GM12864 (cell line): ENCODE results near the gene LBX2.

ENCODE experiments used
- DNase-seq: peaks from one replicate; pipeline ENCODE4 v3.0.0-alpha.2; 2011; ENCODE audit warnings: low read depth
- H3K4me3 ChIP-seq: 2 replicates; pipeline ENCODE4 v1.5.1; 2011; ENCODE audit warnings: mild to moderate bottlenecking, low read depth, low read length, control low read depth
- TF ChIP-seq, protein P1 (sequence below): IDR thresholded peaks from 2 replicates; pipeline ENCODE4 v1.5.1; 2011; ENCODE audit warnings: low read depth, mild to moderate bottlenecking, moderate library complexity, low read length, control low read depth, inconsistent platforms; ENCODE audit errors: missing control alignments

The LBX2 gene

DNA sequence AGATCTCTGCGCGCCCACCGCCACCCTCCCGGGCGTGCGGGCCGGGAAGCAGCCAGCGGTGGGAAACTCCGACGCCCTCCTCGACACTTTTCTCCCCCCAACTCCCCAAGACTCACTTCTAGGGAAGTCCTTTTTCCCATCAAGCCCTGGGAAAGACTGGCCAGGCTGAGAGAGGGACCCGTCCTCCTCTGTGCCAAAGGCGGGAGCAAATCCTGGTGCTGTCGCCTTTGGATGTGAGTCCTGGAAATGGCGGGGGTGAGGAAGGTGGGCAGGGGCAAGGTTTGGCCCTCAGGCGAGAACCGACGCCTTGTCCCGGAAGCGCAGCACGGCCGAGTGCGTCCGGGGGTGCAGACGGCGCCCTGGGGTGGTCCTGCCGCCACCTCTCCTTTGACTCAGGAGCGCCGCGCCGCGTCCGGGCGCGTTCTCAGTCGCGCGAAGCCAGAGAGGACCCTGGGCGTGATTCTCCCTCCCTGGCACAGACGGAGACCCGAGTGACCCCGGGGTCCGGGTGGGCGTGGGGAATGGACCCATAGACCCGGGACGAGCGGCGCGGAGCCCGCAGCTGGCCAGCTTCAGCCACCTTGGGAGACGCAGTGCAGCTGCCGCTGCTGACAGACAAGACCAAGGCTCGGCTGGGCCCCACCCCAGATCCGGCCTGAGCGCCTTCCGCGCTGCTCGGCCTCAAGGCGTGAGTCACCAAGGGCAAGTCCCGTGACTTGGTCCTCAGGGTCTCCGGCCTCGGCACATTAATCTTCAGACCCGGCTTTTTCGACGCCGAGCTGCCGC is 3.5 kb upstream of the LBX2 start:
- peak overlapping the region; percentile 55 for H3K4me3 ChIP-seq
- no peak for DNase-seq
- TF ChIP-seq, protein P1, sequence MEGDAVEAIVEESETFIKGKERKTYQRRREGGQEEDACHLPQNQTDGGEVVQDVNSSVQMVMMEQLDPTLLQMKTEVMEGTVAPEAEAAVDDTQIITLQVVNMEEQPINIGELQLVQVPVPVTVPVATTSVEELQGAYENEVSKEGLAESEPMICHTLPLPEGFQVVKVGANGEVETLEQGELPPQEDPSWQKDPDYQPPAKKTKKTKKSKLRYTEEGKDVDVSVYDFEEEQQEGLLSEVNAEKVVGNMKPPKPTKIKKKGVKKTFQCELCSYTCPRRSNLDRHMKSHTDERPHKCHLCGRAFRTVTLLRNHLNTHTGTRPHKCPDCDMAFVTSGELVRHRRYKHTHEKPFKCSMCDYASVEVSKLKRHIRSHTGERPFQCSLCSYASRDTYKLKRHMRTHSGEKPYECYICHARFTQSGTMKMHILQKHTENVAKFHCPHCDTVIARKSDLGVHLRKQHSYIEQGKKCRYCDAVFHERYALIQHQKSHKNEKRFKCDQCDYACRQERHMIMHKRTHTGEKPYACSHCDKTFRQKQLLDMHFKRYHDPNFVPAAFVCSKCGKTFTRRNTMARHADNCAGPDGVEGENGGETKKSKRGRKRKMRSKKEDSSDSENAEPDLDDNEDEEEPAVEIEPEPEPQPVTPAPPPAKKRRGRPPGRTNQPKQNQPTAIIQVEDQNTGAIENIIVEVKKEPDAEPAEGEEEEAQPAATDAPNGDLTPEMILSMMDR = peak; percentile 43

GRCh38 chr2:74502147-74502719 is 2.8 kb upstream of the LBX2 start:
- peak overlapping the region; percentile 55 for H3K4me3 ChIP-seq
- TF ChIP-seq, protein P1 = no peak
- DNase-seq = no peak

DNA sequence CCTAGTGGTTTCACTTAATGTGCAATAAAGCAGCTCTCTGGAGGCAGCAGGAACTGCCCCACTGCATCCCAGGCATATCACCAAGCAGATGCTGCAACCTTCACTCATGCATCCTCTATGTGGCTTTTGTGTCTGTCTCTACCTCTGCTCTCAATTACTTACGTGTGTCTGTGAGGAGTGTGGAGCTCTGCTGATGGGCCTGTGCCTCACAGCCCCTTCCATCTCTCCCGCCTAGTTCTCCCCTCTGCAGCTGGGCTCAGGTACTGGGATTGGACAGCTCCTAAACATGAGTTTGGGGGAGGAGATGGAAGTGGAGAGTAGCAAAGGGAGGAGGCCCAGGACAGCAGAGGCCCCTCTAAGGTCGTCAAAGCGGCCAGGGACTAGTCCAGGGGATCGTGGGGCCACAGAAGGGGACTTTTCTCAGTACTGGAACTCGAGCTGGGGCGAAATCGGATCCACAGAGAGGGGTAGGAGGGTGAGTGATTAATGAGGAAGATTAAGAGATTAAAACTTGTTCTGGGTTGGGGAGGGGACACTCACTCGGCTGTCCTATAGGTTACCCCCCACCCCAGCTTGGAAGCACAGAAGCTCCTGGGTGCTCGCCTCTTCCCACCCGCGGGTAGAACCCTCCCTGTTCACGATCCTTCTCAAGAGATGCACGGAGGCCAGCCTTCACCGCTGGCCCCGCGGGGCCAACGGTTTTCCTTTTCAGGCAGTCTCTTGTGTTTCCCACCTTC is 2.1 kb upstream of the LBX2 start:
- TF ChIP-seq, protein P1 = no peak
- DNase-seq = no peak
- H3K4me3 ChIP-seq = no peak overlapping the region

DNA sequence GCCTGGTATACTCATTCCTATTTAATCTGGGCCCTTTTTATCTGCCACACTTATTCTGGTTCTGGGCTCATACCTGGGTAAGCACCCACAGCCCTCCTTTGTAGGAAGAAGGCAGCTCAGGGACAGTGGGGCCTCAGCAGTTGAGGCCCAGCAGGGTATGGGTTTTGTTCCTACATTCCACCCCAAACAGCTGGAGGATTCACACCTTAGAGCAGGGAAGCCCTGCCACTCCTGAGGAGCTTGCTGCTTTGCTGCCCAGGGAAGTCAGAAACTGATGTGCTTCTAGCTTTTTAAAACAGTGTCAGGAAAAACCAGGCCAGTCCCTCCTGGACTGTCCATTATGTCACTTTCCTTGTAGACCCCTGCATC is 1.2 kb upstream of the LBX2 start:
- no peak overlapping the region for H3K4me3 ChIP-seq
- TF ChIP-seq, protein P1 = no peak
- no peak for DNase-seq

DNA sequence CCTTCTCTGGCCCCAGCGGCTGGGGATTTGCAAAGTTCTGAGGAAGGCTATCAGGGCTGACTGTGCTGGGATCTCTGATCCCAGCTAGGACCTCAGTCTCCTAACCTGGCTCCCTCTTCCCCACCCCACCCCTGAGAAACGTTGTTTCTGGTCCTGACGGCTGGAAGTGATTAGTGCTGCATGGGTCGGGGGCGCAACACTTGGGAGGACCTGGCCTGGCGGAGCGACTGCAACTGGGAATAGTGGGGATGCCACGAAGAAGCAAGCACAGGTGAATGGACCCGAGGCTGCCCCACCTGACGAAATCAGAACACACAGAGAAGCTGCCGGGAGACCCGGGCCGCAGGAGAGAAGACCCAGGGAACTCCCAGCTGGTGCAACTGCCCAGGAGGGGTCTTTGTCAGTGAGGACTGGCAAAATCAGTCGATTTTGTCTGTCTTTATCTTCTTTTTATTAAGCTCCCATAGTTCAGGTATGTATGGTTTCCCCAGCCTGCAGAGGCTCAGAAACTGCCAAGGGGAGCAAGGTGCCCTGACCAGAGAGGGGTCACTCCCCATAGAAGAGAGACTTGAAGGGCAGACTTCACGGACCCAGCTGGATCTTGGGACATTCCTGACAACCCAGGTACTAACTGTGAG is 656 bp upstream of the LBX2 start:
- H3K4me3 ChIP-seq = no peak overlapping the region
- TF ChIP-seq, protein P1 = no peak
- DNase-seq = no peak

DNA sequence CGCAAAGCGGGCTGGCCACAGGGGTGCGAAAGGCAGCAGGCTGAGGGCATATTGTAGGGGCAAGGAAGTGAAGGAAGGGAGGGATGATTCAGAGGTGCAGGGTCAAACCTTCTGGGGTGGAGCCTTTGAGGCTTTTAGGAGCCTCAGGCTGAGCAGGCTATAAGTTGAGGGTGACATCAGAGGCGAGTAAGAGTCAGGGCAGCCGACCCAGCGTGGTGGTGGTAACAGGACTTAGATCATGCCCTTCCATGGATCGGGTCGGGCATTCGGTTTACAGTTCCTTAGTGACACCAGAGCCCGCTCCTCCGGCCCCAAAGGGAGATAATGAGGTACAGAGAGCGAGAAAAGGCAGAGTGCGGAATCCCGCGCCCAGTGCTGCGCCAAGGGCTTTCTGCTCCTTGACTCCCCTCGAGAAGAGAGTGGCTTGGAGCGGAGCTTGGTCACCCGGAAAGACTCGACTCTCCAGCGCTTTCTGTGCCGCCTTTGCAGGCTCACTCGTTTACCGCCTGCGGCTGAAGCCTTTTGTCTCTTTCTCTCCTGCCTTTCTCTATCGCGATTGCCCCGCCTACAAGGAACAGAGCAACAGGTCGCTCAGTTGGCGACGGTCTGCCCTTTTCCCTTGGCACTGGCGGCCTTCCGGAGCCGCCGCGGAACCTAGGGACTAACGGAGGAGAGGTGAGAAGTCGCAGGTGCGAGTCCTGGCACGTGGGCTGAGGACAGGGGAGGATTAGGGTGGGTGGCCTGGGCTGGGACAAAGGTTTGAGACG is 720 bp downstream of the LBX2 start:
- H3K4me3 ChIP-seq = no peak overlapping the region; the same call in 1 of the 2 replicates
- no peak for DNase-seq
- TF ChIP-seq, protein P1 = no peak
